ENCODE data around the gene EIPR1. TPM values are rescaled to one million over a fixed set of nuclear protein-coding genes. Genes with fewer than 3 reads are reported as not detected.

Gene EIPR1
- total and polyA plus RNA-seq, 2 of the 4 experiments (the other 2 are of a cell fraction) = 46.5 to 67.4 TPM

- Histone ChIP-seq H2BK20ac (ENCODE audit: low read depth, low read length) (no peak overlapping the region), H2AK9ac (replicated peaks; ENCODE audit: low read depth, low read length, poor library complexity) (no peak overlapping the region), H3K18ac (ENCODE audit: low read depth, low read length) (no peak overlapping the region), H3K14ac (replicated peaks; ENCODE audit: low read depth, low read length) (no peak overlapping the region), H3K4me1 (ENCODE audit: control insufficient read depth, insufficient read depth, low read length) (no peaks in the 10 kb centered on the region), H2BK120ac (ENCODE audit: low read depth, low read length) (no peak overlapping the region), H3K23ac (ENCODE audit: low read depth, low read length) (no peak overlapping the region), H4K8ac (ENCODE audit: low read depth in 2 of 2, low read length in 2 of 2) (no peak overlapping the region), H4K20me1 (ENCODE audit: insufficient read depth, low read length) (no peaks in the 10 kb centered on the region; the same call in 1 of the 2 replicates), H3K9ac (ENCODE audit: low read depth, low read length) (no peak overlapping the region), H4K91ac (ENCODE audit: insufficient read depth, low read depth, low read length) (no peak overlapping the region), H2AFZ (replicated peaks; ENCODE audit: low read length, poor library complexity) (no peak overlapping the region), H3K36me3 (ENCODE audit: control insufficient read depth, insufficient read depth, low read length) (no peaks in the 10 kb centered on the region; the same call in 1 of the 2 replicates), H3K4me2 (ENCODE audit: low read depth, low read length) (no peak overlapping the region), H3K4ac (ENCODE audit: low read depth, low read length) (no peak overlapping the region), H3K56ac (ENCODE audit: extremely low read depth, insufficient read depth, low read length) (no peak overlapping the region), H3K27me3 (ENCODE audit: control insufficient read depth, insufficient read depth, low read length) (no peaks in the 10 kb centered on the region), H4K5ac (ENCODE audit: low read depth, low read length) (no peak overlapping the region), H3K27ac (ENCODE audit: insufficient read depth, low read length) (no peak overlapping the region), H2BK15ac (ENCODE audit: low read depth, low read length) (no peak overlapping the region), H2AK5ac (ENCODE audit: low read depth, low read length) (no peak overlapping the region), H3K4me3 (ENCODE audit: insufficient read depth, low read depth, low read length) (no peak overlapping the region), H3K9me3 (ENCODE audit: control insufficient read depth, insufficient read depth, low read length) (no peaks in the 10 kb centered on the region), H3K9me1 (ENCODE audit: insufficient read depth, low read length) (peaks cover 8% of the 10 kb centered on the region), H2BK5ac (ENCODE audit: low read depth, low read length, poor library complexity, severe bottlenecking) (no peak overlapping the region), H3K79me1 (ENCODE audit: low read depth in 1 of 2, low read length in 2 of 2) (no peaks in the 10 kb centered on the region; a peak in 1 of 4 replicates)
- DNase-seq = no peak
- in situ Hi-C loops (cut with MboI; ENCODE audit: low sequenced_read_pairs) = no loop called here
- intact Hi-C loops (cut with micrococcal nuclease) = no loop called here
- BruUV-seq (replicated peaks) = no TSS peak
- ChIA-PET CTCF (no interaction called here), POLR2A (ENCODE audit: unreplicated experiment) (no interaction called here)
- no peak for TF ChIP-seq BHLHE40 (IDR thresholded peaks at IDR 0.05; ENCODE audit: low read depth, low read length)
- TF ChIP-seq RCOR1 (IDR thresholded peaks at IDR 0.05; ENCODE audit: insufficient replicate concordance, low read length) = no peak
- TF ChIP-seq USF2 (IDR thresholded peaks at IDR 0.05; ENCODE audit: low read depth, low read length) = no peak
- no peak for TF ChIP-seq FOS (IDR thresholded peaks at IDR 0.05; ENCODE audit: low read depth, low read length)
- no peak for TF ChIP-seq POLR2A (IDR thresholded peaks at IDR 0.05; ENCODE audit: low read depth, low read length)
- no peak for TF ChIP-seq MAZ (IDR thresholded peaks at IDR 0.05; ENCODE audit: borderline replicate concordance, low read depth, low read length)
- no peak for TF ChIP-seq MAFK (IDR thresholded peaks at IDR 0.05; ENCODE audit: low read depth, low read length)
- TF ChIP-seq, protein P1, sequence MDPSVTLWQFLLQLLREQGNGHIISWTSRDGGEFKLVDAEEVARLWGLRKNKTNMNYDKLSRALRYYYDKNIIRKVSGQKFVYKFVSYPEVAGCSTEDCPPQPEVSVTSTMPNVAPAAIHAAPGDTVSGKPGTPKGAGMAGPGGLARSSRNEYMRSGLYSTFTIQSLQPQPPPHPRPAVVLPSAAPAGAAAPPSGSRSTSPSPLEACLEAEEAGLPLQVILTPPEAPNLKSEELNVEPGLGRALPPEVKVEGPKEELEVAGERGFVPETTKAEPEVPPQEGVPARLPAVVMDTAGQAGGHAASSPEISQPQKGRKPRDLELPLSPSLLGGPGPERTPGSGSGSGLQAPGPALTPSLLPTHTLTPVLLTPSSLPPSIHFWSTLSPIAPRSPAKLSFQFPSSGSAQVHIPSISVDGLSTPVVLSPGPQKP (IDR thresholded peaks at IDR 0.05; ENCODE audit: borderline replicate concordance, low read depth, low read length) = no peak
- TF ChIP-seq CEBPB (IDR thresholded peaks at IDR 0.05; ENCODE audit: low read depth, low read length) = no peak
- TF ChIP-seq RAD21 (IDR thresholded peaks at IDR 0.05; ENCODE audit: low read length) = no peak
- no peak for TF ChIP-seq NFE2L2 (IDR thresholded peaks at IDR 0.05; ENCODE audit: low read depth, low read length)
- no peak for TF ChIP-seq CHD1 (IDR thresholded peaks at IDR 0.05; ENCODE audit: low read depth, low read length)
- TF ChIP-seq SMC3 (IDR thresholded peaks at IDR 0.05; ENCODE audit: low read depth, low read length) = no peak
- TF ChIP-seq CTCF (conservative IDR thresholded peaks at IDR 0.05; ENCODE audit: low read depth, low read length) = no peak
- no peak for TF ChIP-seq RFX5 (IDR thresholded peaks at IDR 0.05; ENCODE audit: low read depth, low read length)
- no peak for TF ChIP-seq MXI1 (IDR thresholded peaks at IDR 0.05; ENCODE audit: borderline replicate concordance, low read depth, low read length)
- WGBS, 2 experiments (ENCODE audit: extremely low coverage in 2 of 2, insufficient read length in 1 of 2) = 96% methylated on average over 9 of the region's 16 CpGs; no CpG with 5 or more reads in 1 of the 2 experiments
- no peak for ATAC-seq (ENCODE audit: low read depth)
- dilution Hi-C loops (cut with HindIII; ENCODE audit: low sequenced_read_pairs, unreplicated experiment) = no loop called here
These were observed 174.1 kb downstream of the EIPR1 start for GRCh38 chr2:3203497-3204019.

Measured in IMR-90 (cell line).